Stimulated activated naive CD8-positive, alpha-beta T cell treated with anti-CD3 and anti-CD28 coated beads, Interleukin-15, amount 100 ng/mL, for 72 hours (primary cell): ENCODE measurements around the gene TRIM38.

ENCODE experiments used
- ATAC-seq: fragments of 150-1000 bp; cut with Tn5 transposase; 2 replicates; pipeline ENCODE4 v1.10.0; 2021; ENCODE audit warnings: mild to moderate bottlenecking, moderate library complexity
- DNase-seq, 2 donors: peaks; one replicate each; pipeline ENCODE4 v3.0.0; 2021 to 2022
- H3K27ac Mint-ChIP-seq, 2 donors: one replicate each; pipeline ENCODE4 v1.8.0; 2022; ENCODE audit warnings: mild to moderate bottlenecking in 2 of 2, mixed read lengths in 2 of 2, moderate library complexity in 2 of 2
- H3K27me3 Mint-ChIP-seq: one replicate; pipeline ENCODE4 v1.8.0; 2022; ENCODE audit warnings: mixed read lengths
- H3K4me1 Mint-ChIP-seq: one replicate; pipeline ENCODE4 v1.8.0; 2022; ENCODE audit warnings: mild to moderate bottlenecking, mixed read lengths
- H3K4me3 Mint-ChIP-seq, 2 donors: one replicate each; pipeline ENCODE4 v1.8.0; 2022; ENCODE audit warnings: mild to moderate bottlenecking in 2 of 2, mixed read lengths in 2 of 2, moderate library complexity in 1 of 2
- H3K9me3 Mint-ChIP-seq, 2 donors: one replicate each; pipeline ENCODE4 v1.8.0; 2022; ENCODE audit warnings: mixed read lengths in 2 of 2

Gene TRIM38

DNA sequence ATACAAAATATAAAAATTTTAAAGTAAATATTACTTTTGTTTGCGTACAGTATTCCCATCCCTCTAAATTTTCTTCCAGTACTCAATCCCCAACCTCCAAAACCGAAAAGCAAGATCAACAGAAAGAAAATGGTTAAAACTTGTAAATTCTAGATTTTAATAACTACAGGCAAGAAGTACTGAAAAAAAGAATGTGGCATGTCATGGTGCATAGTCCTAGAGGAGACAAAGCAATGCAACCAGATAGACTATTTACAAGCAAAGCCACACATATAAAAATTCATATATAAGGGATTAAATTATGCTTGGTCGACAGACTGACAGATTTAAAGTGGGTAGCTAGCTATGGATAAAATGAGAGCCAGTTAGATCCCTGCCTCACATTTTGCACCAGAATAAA is 68.1 kb downstream of the TRIM38 start:
- H3K4me3 Mint-ChIP-seq = peak overlapping the region; percentile 49 to 81
- ATAC-seq (no peak), DNase-seq (no peak)
- no peaks in the 10 kb centered on the region for H3K9me3 Mint-ChIP-seq
- peaks cover 79% of the 10 kb centered on the region for H3K4me1 Mint-ChIP-seq
- no peaks in the 10 kb centered on the region for H3K27me3 Mint-ChIP-seq
- H3K27ac Mint-ChIP-seq = peak overlapping the region; percentile 74 to 75

- no peak for DNase-seq
- peaks cover 75% of the 10 kb centered on the region for H3K4me1 Mint-ChIP-seq
- H3K9me3 Mint-ChIP-seq = no peaks in the 10 kb centered on the region
- ATAC-seq = peak; percentile 0
- H3K27ac Mint-ChIP-seq = peak overlapping the region; percentile 98
- no peaks in the 10 kb centered on the region for H3K27me3 Mint-ChIP-seq
- H3K4me3 Mint-ChIP-seq = peak overlapping the region; percentile 81 to 88
Measured at GRCh38 chr6:26031151-26031594, 68.6 kb downstream of the TRIM38 start.

DNA sequence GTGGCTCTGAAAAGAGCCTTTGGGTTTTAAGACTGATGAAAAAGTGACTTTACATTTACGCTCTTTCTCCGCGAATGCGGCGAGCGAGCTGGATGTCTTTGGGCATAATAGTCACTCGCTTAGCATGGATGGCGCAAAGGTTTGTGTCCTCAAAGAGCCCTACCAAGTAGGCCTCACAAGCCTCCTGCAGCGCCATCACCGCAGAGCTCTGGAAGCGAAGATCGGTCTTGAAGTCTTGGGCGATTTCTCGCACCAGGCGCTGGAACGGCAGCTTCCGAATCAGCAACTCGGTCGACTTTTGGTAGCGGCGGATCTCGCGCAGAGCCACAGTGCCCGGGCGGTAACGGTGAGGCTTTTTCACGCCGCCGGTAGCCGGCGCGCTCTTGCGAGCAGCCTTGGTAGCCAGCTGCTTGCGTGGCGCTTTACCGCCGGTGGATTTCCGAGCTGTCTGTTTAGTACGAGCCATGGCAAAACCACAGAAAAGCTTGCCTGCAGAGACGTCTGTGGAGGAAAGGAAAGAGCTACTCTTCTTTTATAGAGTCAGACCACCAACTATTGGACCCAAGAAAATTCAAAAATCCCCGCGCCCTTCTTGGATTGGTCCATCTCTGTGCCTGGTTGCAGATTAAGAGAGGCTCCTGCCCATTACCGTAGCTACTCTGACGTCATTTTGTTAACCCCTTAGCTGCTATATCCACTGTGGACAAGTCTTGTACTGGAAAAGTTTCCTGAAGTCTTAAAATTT is 69.2 kb downstream of the TRIM38 start:
- Mint-ChIP-seq H3K9me3 (no peaks in the 10 kb centered on the region), H3K4me1 (peaks cover 70% of the 10 kb centered on the region), H3K27ac (peak overlapping the region; percentile 98)

DNA sequence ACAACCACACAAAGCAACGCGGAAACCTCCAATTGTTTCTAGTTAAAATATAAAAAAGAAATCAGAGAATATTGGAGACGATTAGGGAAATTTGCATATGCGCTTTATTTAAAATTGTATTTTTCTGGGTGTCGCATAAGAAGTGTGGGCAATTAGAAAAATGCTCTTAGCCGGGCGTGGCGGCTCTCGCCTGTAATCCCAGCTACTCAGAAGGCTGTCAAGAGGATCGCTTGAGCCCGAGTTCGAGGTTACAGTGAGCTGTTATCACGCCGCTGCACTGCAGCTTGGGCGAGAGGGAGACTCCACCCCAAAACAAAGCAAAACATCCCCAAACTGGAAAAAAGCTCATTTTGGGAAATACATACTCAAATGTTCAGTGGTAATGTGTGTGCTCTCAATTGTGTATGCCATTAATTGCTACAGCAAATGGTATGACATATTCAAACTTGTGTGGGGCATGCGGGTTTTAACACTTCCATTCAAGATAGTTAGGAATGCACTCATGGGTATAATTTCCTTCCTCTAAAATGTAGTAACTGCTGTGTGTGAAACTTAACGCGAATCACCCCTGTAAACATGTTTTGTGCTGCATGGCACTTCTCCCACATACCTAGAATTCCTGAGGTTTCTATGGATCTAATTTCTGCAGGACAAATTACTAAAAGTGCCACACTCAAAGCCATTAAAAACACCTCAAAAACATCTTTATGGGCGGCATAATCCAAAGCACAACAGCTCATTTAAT is 69.9 kb downstream of the TRIM38 start:
- peak; percentile 31 for ATAC-seq
- H3K4me1 Mint-ChIP-seq = peaks cover 63% of the 10 kb centered on the region

More for the DNA sequence above, 69.2 kb downstream of the TRIM38 start:
- DNase-seq (peak; percentile 92 to 95), ATAC-seq (peak; percentile 68)
- H3K27me3 Mint-ChIP-seq = no peaks in the 10 kb centered on the region
- peak overlapping the region; percentile 81 to 88 for H3K4me3 Mint-ChIP-seq

DNA sequence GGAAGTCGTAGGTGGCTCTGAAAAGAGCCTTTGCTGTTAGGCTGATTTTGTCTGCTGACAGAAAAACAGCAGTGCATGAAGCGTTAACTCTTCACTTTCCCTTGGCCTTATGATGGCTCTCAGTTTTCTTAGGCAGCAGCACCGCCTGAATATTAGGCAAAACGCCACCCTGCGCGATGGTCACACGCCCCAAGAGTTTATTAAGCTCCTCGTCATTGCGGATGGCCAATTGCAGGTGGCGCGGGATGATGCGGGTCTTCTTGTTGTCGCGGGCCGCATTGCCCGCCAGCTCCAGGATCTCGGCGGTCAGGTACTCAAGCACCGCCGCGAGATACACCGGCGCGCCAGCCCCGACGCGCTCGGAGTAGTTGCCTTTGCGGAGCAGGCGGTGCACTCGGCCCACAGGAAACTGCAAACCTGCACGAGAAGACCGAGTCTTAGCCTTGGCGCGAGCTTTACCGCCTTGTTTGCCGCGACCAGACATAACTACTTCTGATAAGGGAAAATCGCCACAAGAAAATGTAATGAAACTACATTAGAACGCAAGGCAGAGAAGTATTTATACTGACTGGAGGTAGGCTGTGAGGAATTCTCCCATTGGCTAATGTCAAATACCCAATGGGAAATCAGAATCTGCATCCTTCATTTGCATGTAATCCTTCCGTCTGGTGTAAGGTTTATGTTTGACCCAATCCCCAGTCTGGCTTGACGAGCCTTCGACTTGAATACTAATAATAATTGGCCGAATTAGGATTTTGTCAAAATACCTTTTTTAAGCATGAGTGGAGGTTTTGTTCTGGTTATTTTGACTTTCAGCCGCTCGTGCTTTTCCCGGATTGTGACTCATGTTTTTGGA is 70.7 kb downstream of the TRIM38 start:
- peak overlapping the region; percentile 98 for H3K27ac Mint-ChIP-seq
- peaks cover 56% of the 10 kb centered on the region for H3K4me1 Mint-ChIP-seq
- H3K9me3 Mint-ChIP-seq = no peaks in the 10 kb centered on the region
- H3K4me3 Mint-ChIP-seq = peak overlapping the region; percentile 81 to 88
- ATAC-seq (peak; percentile 67), DNase-seq (peak; percentile 84 to 91)
- H3K27me3 Mint-ChIP-seq = no peaks in the 10 kb centered on the region

More for the DNA sequence above, 69.9 kb downstream of the TRIM38 start:
- DNase-seq = peak; percentile 64 to 77
- Mint-ChIP-seq H3K27ac (peak overlapping the region; percentile 98), H3K4me3 (peak overlapping the region; percentile 81 to 88), H3K27me3 (no peaks in the 10 kb centered on the region), H3K9me3 (no peaks in the 10 kb centered on the region)

- peak; percentile 26 for ATAC-seq
- H3K27me3 Mint-ChIP-seq = no peaks in the 10 kb centered on the region
- DNase-seq = peak; percentile 62 to 72
- H3K9me3 Mint-ChIP-seq = no peaks in the 10 kb centered on the region
- H3K4me3 Mint-ChIP-seq = peak overlapping the region; percentile 81 to 88
- H3K27ac Mint-ChIP-seq = peak overlapping the region; percentile 98
- H3K4me1 Mint-ChIP-seq = peaks cover 49% of the 10 kb centered on the region
Measured at GRCh38 chr6:26033941-26034354, 71.3 kb downstream of the TRIM38 start.

DNA sequence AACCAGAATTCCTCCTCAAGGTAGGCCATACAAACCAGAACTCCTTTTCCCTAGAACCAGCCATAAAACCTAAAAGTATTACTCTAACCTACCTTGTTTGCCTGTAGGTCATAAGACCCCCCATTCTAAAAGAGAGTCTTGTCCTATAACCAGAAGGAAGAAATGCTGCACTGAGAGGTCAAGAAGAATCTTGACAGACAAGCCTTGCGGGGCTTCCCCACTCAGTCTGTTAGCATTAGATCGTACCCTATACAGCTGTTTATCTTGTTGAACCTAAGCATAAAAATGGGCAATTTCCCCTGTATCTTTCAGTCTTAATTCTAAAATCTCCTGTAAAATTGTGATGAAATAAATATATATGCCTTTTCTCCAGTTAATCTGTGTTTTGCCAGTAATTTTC is 72.3 kb downstream of the TRIM38 start:
- DNase-seq (no peak), ATAC-seq (no peak)
- Mint-ChIP-seq H3K4me3 (peak overlapping the region; percentile 47 to 81), H3K9me3 (no peaks in the 10 kb centered on the region), H3K4me1 (peaks cover 44% of the 10 kb centered on the region), H3K27me3 (no peaks in the 10 kb centered on the region), H3K27ac (peak overlapping the region; percentile 82 to 98)
